IMR-90 (cell line): Measurements from ENCODE around the gene TRMT10A. TPM values are rescaled to one million over a fixed set of nuclear protein-coding genes. Genes with fewer than 3 reads are reported as not detected.

Experiments used
- ATAC-seq: fragments of 200-7000 bp; cut with Tn5 transposase; 2 replicates; pipeline ENCODE4 v1.9.1; 2020; ENCODE audit warnings: low read depth, mild to moderate bottlenecking, moderate library complexity
- BruUV-seq: library from RNA; stranded (reverse); fragments of 400-500 nt; replicated peaks from 2 replicates; lab custom pipeline; 2021; lab: Mats Ljungman, UMichigan
- CTCF ChIA-PET: fragments of 300-600 bp; formaldehyde crosslinking; extraction: SDS; loops from one replicate; lab custom pipeline; 2021; ENCODE audit warnings: antibody characterized with exemption; lab: Yijun Ruan, JAX
- POLR2A ChIA-PET: fragments of 300-600 bp; sonication (Branson Sonifier 250); formaldehyde crosslinking; loops from one replicate; lab custom pipeline; 2022; ENCODE audit warnings: antibody characterized with exemption; ENCODE audit not compliant: unreplicated experiment; lab: Charles Lee
- DNase-seq: peaks from one replicate; pipeline ENCODE4 v3.0.0; 2013
- H2AFZ ChIP-seq: replicated peaks from 2 replicates; pipeline ENCODE3; 2013; ENCODE audit warnings: low read length, mild to moderate bottlenecking; ENCODE audit not compliant: poor library complexity
- H2AK5ac ChIP-seq: 2 replicates; pipeline ENCODE4 v1.6.1; 2013; ENCODE audit warnings: low read depth, low read length, inconsistent platforms
- H2AK9ac ChIP-seq: replicated peaks from 2 replicates; pipeline ENCODE3; 2013; ENCODE audit warnings: mild to moderate bottlenecking, low read depth, low read length, moderate library complexity; ENCODE audit not compliant: poor library complexity
- H2BK120ac ChIP-seq: 2 replicates; pipeline ENCODE4 v1.6.1; 2013; ENCODE audit warnings: low read depth, low read length, inconsistent platforms
- H2BK15ac ChIP-seq: 3 replicates; pipeline ENCODE4 v1.6.1; 2013; ENCODE audit warnings: low read depth, low read length, inconsistent platforms
- H2BK20ac ChIP-seq: 2 replicates; pipeline ENCODE4 v1.6.1; 2013; ENCODE audit warnings: low read depth, mild to moderate bottlenecking, inconsistent platforms, low read length, moderate library complexity
- H2BK5ac ChIP-seq: 2 replicates; pipeline ENCODE4 v1.6.1; 2013; ENCODE audit warnings: mild to moderate bottlenecking, low read depth, low read length, inconsistent platforms; ENCODE audit not compliant: poor library complexity, severe bottlenecking
- H3K14ac ChIP-seq: replicated peaks from 2 replicates; pipeline ENCODE4 v1.6.1; 2013; ENCODE audit warnings: low read depth, low read length, inconsistent platforms
- H3K18ac ChIP-seq: 2 replicates; pipeline ENCODE4 v1.6.1; 2013; ENCODE audit warnings: low read depth, low read length, control low read depth
- H3K23ac ChIP-seq: 2 replicates; pipeline ENCODE4 v1.6.1; 2013; ENCODE audit warnings: low read depth, low read length, inconsistent platforms
- H3K27ac ChIP-seq: 2 replicates; pipeline ENCODE4 v1.5.1; 2013; ENCODE audit warnings: mild to moderate bottlenecking, control low read depth, low read length; ENCODE audit not compliant: insufficient read depth
- H3K27me3 ChIP-seq: 2 replicates; pipeline ENCODE4 v1.6.1; 2013; ENCODE audit warnings: low read length; ENCODE audit not compliant: control insufficient read depth, insufficient read depth
- H3K36me3 ChIP-seq: 2 replicates; pipeline ENCODE4 v1.6.1; 2013; ENCODE audit warnings: low read length, mixed read lengths; ENCODE audit not compliant: control insufficient read depth, insufficient read depth
- H3K4ac ChIP-seq: 2 replicates; pipeline ENCODE4 v1.6.1; 2013; ENCODE audit warnings: low read depth, low read length, inconsistent platforms
- H3K4me1 ChIP-seq: 2 replicates; pipeline ENCODE4 v1.6.1; 2013; ENCODE audit warnings: low read length, mixed read lengths; ENCODE audit not compliant: control insufficient read depth, insufficient read depth
- H3K4me2 ChIP-seq: 2 replicates; pipeline ENCODE4 v1.6.1; 2013; ENCODE audit warnings: low read depth, mild to moderate bottlenecking, control low read depth, low read length, moderate library complexity
- H3K4me3 ChIP-seq: 2 replicates; pipeline ENCODE4 v1.5.1; 2013; ENCODE audit warnings: low read depth, mild to moderate bottlenecking, control low read depth, low read length, moderate library complexity; ENCODE audit not compliant: insufficient read depth
- H3K56ac ChIP-seq: 2 replicates; pipeline ENCODE4 v1.6.1; 2013; ENCODE audit warnings: low read length, inconsistent platforms; ENCODE audit not compliant: insufficient read depth; ENCODE audit errors: extremely low read depth
- H3K79me1 ChIP-seq, 2 experiments: 2 replicates each; pipeline ENCODE4 v1.6.1; 2013; ENCODE audit warnings: low read length in 2 of 2, inconsistent platforms in 1 of 2, low read depth in 1 of 2
- H3K9ac ChIP-seq: 2 replicates; pipeline ENCODE4 v1.6.1; 2013; ENCODE audit warnings: low read depth, low read length, control low read depth
- H3K9me1 ChIP-seq: 2 replicates; pipeline ENCODE4 v1.6.1; 2013; ENCODE audit warnings: low read length, inconsistent platforms; ENCODE audit not compliant: insufficient read depth
- H3K9me3 ChIP-seq: 2 replicates; pipeline ENCODE4 v1.6.1; 2013; ENCODE audit warnings: low read length; ENCODE audit not compliant: control insufficient read depth, insufficient read depth
- H4K20me1 ChIP-seq: 2 replicates; pipeline ENCODE4 v1.6.1; 2013; ENCODE audit warnings: low read length, inconsistent platforms; ENCODE audit not compliant: insufficient read depth
- H4K5ac ChIP-seq: 2 replicates; pipeline ENCODE4 v1.6.1; 2013; ENCODE audit warnings: mild to moderate bottlenecking, low read depth, low read length, control low read depth
- H4K8ac ChIP-seq, 2 experiments: 2 replicates each; pipeline ENCODE4 v1.6.1; 2013; ENCODE audit warnings: low read depth in 2 of 2, low read length in 2 of 2, control low read depth in 1 of 2, inconsistent platforms in 1 of 2
- H4K91ac ChIP-seq: 2 replicates; pipeline ENCODE4 v1.6.1; 2013; ENCODE audit warnings: low read depth, low read length, inconsistent platforms; ENCODE audit not compliant: insufficient read depth
- BHLHE40 ChIP-seq: fragments of 150-350 bp; IDR thresholded peaks from 2 replicates; pipeline ENCODE4 v1.6.1; 2016; ENCODE audit warnings: mild to moderate bottlenecking, low read depth, low read length
- CEBPB ChIP-seq: IDR thresholded peaks from 2 replicates; pipeline ENCODE4 v1.6.1; 2012; ENCODE audit warnings: low read depth, low read length, improper control_type of control experiment
- CHD1 ChIP-seq: IDR thresholded peaks from 2 replicates; pipeline ENCODE4 v1.6.1; 2012; ENCODE audit warnings: low read depth, low read length, improper control_type of control experiment
- FOS ChIP-seq: fragments of 150-350 bp; IDR thresholded peaks from 2 replicates; pipeline ENCODE4 v1.6.1; 2016; ENCODE audit warnings: low read depth, low read length
- MAFK ChIP-seq: IDR thresholded peaks from 2 replicates; pipeline ENCODE4 v1.6.1; 2012; ENCODE audit warnings: low read depth, low read length, improper control_type of control experiment
- MAZ ChIP-seq: IDR thresholded peaks from 2 replicates; pipeline ENCODE4 v1.6.1; 2012; ENCODE audit warnings: low read depth, mild to moderate bottlenecking, low read length, improper control_type of control experiment, moderate library complexity, borderline replicate concordance
- MXI1 ChIP-seq: IDR thresholded peaks from 2 replicates; pipeline ENCODE4 v1.6.1; 2012; ENCODE audit warnings: low read depth, mild to moderate bottlenecking, low read length, moderate library complexity, borderline replicate concordance
- NFE2L2 ChIP-seq: fragments of 150-350 bp; IDR thresholded peaks from 2 replicates; pipeline ENCODE4 v1.6.1; 2016; ENCODE audit warnings: low read depth, mild to moderate bottlenecking, low read length
- POLR2A ChIP-seq: IDR thresholded peaks from 2 replicates; pipeline ENCODE4 v1.6.1; 2012; ENCODE audit warnings: mild to moderate bottlenecking, low read depth, low read length
- RAD21 ChIP-seq: IDR thresholded peaks from 2 replicates; pipeline ENCODE4 v1.6.1; 2012; ENCODE audit warnings: low read length, improper control_type of control experiment
- RCOR1 ChIP-seq: IDR thresholded peaks from 2 replicates; pipeline ENCODE4 v1.6.1; 2012; ENCODE audit warnings: mild to moderate bottlenecking, low read length, improper control_type of control experiment; ENCODE audit not compliant: insufficient replicate concordance
- RFX5 ChIP-seq: IDR thresholded peaks from 2 replicates; pipeline ENCODE4 v1.8.0; 2012; ENCODE audit warnings: low read depth, mild to moderate bottlenecking, low read length, moderate library complexity
- SMC3 ChIP-seq: fragments of 150-350 bp; IDR thresholded peaks from 2 replicates; pipeline ENCODE4 v1.6.1; 2016; ENCODE audit warnings: low read depth, mild to moderate bottlenecking, antibody characterized with exemption, low read length, moderate library complexity
- WGBS, 2 experiments: methylation state at CpG; one replicate each; pipeline versions ENCODE4 v1.1.5 to v1.1.7; 2013; ENCODE audit warnings: missing lambda C conversion rate in 2 of 2; ENCODE audit not compliant: insufficient read length in 1 of 2; ENCODE audit errors: extremely low coverage in 2 of 2; 5-methylcytosine and 5-hydroxymethylcytosine counted together
- dilution Hi-C: fragments of 300-500 bp; cut with HindIII; formaldehyde crosslinking; loops from one replicate; pipeline ENCODE4 v1.14.3; 2018; ENCODE audit warnings: low sequenced_read_pairs; ENCODE audit not compliant: unreplicated experiment
- in situ Hi-C: fragments of 300-500 bp; cut with MboI; formaldehyde crosslinking; loops from 3 replicates; pipeline ENCODE4 v1.14.3; 2019; ENCODE audit warnings: low sequenced_read_pairs, inconsistent platforms, mixed read lengths
- intact Hi-C: fragments of 100-400 bp; cut with micrococcal nuclease; formaldehyde crosslinking; loops from 2 replicates; pipeline ENCODE4 v1.10.0; 2022
- polyA plus RNA-seq, 3 experiments: library from polyadenylated mRNA; depleted of rRNA; stranded (reverse); fragments of >200 nt; gene quantifications; 2 replicates each; pipeline ENCODE4 v1.2.3, GENCODE V29; 2012; ENCODE audit warnings: low replicate concordance in 1 of 3
- total RNA-seq: library from RNA; depleted of rRNA; stranded (reverse); fragments of >200 nt; gene quantifications from 2 replicates; pipeline ENCODE4 v1.2.3, GENCODE V29; 2012
- TF ChIP-seq, protein P1 (sequence below): fragments of 150-350 bp; IDR thresholded peaks from 2 replicates; pipeline ENCODE4 v1.6.1; 2016; ENCODE audit warnings: low read depth, mild to moderate bottlenecking, low read length, moderate library complexity, borderline replicate concordance
- TF ChIP-seq, protein P2 (sequence below): fragments of 150-350 bp; IDR thresholded peaks from 2 replicates; pipeline ENCODE4 v1.6.1; 2017; ENCODE audit warnings: mild to moderate bottlenecking, antibody characterized with exemption, low read length, low read depth
- TF ChIP-seq, protein P3 (sequence below): conservative IDR thresholded peaks from 2 replicates; pipeline ENCODE4 v1.5.1; 2012; ENCODE audit warnings: mild to moderate bottlenecking, low read depth, low read length, improper control_type of control experiment

TRMT10A gene
- total and polyA plus RNA-seq, 2 of the 4 experiments (the other 2 are of a cell fraction): 3.8 to 4.3 TPM

DNA sequence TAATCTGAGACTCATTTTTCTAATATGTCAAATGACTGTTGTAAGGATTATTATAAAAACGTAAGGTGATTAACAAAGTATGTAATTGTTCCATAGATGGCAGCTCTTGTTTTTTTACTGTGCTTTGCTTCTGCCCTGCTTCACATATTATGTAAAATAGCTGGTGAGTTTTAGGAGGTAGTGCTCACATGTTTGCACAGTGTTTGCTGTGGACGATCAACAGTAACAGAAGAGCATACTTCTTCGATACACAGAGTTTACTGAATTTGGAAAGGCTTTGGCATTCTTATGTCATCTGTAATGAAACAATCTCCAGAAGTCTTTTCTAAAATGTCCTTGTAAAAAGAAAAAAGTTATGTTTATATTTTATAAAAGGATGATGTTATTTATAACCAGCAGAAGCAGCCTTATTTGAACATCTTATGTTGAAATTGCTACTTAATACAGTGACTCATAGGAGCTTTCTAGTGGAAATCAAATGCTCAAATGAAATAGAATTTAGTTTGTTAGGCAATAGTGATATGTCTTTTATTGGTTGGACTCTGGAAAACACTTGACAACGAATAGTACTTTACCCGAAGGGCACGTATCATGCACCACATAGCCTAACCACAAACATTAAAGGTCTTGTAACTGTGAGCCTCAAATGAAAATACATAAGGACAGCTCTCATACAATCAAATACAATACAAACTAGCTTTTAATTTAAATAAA lies 8.8 kb upstream of the TRMT10A start:
- no peak overlapping the region for H2AFZ ChIP-seq
- CTCF ChIA-PET: no interaction called here
- peak; percentile 6 for DNase-seq
- H3K9me3 ChIP-seq: no peaks in the 10 kb centered on the region
- H3K9ac ChIP-seq: no peak overlapping the region
- H3K27me3 ChIP-seq: peaks cover 2% of the 10 kb centered on the region; the same call in 1 of the 2 replicates
- intact Hi-C loops (no loop called here), in situ Hi-C loops (loop anchor here (25.0 kb wide), 1 partner anchor 490 kb away; no protein-coding TSS in a partner anchor), dilution Hi-C loops (no loop called here)
- no peak overlapping the region for H2BK5ac ChIP-seq
- no peak overlapping the region for H3K4me3 ChIP-seq
- POLR2A ChIA-PET: no interaction called here
- no peak overlapping the region for H3K4ac ChIP-seq
- H3K9me1 ChIP-seq: no peaks in the 10 kb centered on the region
- no peak overlapping the region for H4K8ac ChIP-seq
- H2AK5ac ChIP-seq: no peak overlapping the region
- H2BK20ac ChIP-seq: no peak overlapping the region
- no TSS peak for BruUV-seq
- H3K36me3 ChIP-seq: no peaks in the 10 kb centered on the region
- H3K4me2 ChIP-seq: peak overlapping the region; percentile 30; the same call in 1 of the 2 replicates
- H3K79me1 ChIP-seq: no peaks in the 10 kb centered on the region
- no CpG with 5 or more reads among the region's 6 CpGs for WGBS, 2 experiments
- no peak; the same call in 1 of the 2 replicates for ATAC-seq
- TF ChIP-seq, protein P1, sequence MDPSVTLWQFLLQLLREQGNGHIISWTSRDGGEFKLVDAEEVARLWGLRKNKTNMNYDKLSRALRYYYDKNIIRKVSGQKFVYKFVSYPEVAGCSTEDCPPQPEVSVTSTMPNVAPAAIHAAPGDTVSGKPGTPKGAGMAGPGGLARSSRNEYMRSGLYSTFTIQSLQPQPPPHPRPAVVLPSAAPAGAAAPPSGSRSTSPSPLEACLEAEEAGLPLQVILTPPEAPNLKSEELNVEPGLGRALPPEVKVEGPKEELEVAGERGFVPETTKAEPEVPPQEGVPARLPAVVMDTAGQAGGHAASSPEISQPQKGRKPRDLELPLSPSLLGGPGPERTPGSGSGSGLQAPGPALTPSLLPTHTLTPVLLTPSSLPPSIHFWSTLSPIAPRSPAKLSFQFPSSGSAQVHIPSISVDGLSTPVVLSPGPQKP: no peak
- no peak for TF ChIP-seq FOS
- TF ChIP-seq, protein P2, sequence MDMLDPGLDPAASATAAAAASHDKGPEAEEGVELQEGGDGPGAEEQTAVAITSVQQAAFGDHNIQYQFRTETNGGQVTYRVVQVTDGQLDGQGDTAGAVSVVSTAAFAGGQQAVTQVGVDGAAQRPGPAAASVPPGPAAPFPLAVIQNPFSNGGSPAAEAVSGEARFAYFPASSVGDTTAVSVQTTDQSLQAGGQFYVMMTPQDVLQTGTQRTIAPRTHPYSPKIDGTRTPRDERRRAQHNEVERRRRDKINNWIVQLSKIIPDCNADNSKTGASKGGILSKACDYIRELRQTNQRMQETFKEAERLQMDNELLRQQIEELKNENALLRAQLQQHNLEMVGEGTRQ: no peak
- TF ChIP-seq SMC3: no peak
- no peak for TF ChIP-seq MAZ
- TF ChIP-seq BHLHE40: no peak
- TF ChIP-seq CHD1: no peak
- no peak for TF ChIP-seq RFX5
- TF ChIP-seq, protein P3, sequence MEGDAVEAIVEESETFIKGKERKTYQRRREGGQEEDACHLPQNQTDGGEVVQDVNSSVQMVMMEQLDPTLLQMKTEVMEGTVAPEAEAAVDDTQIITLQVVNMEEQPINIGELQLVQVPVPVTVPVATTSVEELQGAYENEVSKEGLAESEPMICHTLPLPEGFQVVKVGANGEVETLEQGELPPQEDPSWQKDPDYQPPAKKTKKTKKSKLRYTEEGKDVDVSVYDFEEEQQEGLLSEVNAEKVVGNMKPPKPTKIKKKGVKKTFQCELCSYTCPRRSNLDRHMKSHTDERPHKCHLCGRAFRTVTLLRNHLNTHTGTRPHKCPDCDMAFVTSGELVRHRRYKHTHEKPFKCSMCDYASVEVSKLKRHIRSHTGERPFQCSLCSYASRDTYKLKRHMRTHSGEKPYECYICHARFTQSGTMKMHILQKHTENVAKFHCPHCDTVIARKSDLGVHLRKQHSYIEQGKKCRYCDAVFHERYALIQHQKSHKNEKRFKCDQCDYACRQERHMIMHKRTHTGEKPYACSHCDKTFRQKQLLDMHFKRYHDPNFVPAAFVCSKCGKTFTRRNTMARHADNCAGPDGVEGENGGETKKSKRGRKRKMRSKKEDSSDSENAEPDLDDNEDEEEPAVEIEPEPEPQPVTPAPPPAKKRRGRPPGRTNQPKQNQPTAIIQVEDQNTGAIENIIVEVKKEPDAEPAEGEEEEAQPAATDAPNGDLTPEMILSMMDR: no peak
- TF ChIP-seq NFE2L2: no peak
- TF ChIP-seq MXI1: no peak
- no peak for TF ChIP-seq RAD21
- no peak for TF ChIP-seq POLR2A
- no peak for TF ChIP-seq CEBPB
- no peak for TF ChIP-seq RCOR1
- TF ChIP-seq MAFK: no peak
- no peak overlapping the region for H3K14ac ChIP-seq
- no peak overlapping the region for H4K5ac ChIP-seq
- no peak overlapping the region for H3K27ac ChIP-seq
- no peak overlapping the region for H3K18ac ChIP-seq
- H2AK9ac ChIP-seq: no peak overlapping the region
- no peaks in the 10 kb centered on the region for H3K4me1 ChIP-seq
- H4K91ac ChIP-seq: no peak overlapping the region
- H2BK15ac ChIP-seq: no peak overlapping the region
- no peaks in the 10 kb centered on the region for H4K20me1 ChIP-seq
- no peak overlapping the region for H3K23ac ChIP-seq
- H3K56ac ChIP-seq: no peak overlapping the region
- H2BK120ac ChIP-seq: no peak overlapping the region
